Stimulated activated CD8-positive, alpha-beta memory T cell treated with anti-CD3 and anti-CD28 coated beads, Interleukin-12 subunit alpha, Interleukin-12 subunit beta, amount 100 ng/mL, for 24 hours (primary cell): ENCODE measurements around the gene LRRC37B.
A peak's percentile ranks its signal among the peaks of the same experiment; 100 is the strongest.
"Not testable (repeated sequence)": the region's sequence is repeated elsewhere in the genome, so short reads cannot be mapped to it uniquely, and the experiment has no call there.

Experiments
- DNase-seq: peaks from one replicate; pipeline ENCODE4 v3.0.0-alpha.2; 2020; ENCODE audit errors: extremely low read depth

LRRC37B gene

GRCh38 chr17:32041306-32041875, 34.2 kb downstream of the LRRC37B start:
- DNase-seq, result not testable (repeated sequence)

GRCh38 chr17:32042266-32042665, 35.1 kb downstream of the LRRC37B start:
- not testable (repeated sequence) for DNase-seq

GRCh38 chr17:32045611-32046010, 38.4 kb downstream of the LRRC37B start:
- not testable (repeated sequence) for DNase-seq

DNA sequence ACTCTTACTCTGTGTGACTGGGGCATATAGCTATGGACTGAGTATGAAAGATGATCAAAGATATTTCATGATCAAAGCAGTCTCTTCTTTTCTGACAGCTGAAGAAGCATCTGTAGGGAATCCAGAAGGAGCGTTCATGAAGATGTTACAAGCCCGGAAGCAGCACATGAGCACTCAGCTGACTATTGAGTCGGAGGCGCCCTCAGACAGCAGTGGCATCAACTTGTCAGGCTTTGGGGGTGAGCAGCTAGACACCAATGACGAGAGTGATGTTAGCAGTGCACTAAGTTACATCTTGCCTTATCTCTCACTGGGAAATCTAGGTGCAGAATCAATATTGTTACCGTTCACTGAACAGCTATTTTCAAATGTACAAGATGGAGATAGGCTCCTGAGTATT, 40.5 kb downstream of the LRRC37B start:
- DNase-seq, result not testable (repeated sequence)

GRCh38 chr17:32054985-32055384, 47.8 kb downstream of the LRRC37B start:
- DNase-seq, result not testable (repeated sequence)

GRCh38 chr17:32055425-32055824, 48.2 kb downstream of the LRRC37B start:
- DNase-seq, result not testable (repeated sequence)

DNA sequence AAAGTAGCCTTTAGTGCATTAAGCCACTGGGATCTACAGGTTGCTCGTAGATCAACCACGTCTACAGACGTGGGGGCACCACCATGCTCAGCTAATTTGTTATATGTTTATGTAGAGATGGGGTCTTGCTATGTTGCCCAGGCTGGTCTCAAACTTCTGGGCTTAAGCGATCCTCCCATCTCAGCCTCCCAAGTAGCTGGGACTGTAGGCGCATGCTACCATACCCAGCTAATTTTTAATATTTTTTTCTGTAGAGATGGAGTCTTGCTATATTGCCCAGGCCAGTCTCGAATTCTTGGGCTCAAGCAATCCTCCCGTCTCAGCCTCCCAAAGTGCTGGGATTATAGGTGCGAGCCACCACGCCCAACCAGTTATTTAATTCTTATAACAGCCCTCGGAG, 49.3 kb downstream of the LRRC37B start:
- DNase-seq, result not testable (repeated sequence)

DNA sequence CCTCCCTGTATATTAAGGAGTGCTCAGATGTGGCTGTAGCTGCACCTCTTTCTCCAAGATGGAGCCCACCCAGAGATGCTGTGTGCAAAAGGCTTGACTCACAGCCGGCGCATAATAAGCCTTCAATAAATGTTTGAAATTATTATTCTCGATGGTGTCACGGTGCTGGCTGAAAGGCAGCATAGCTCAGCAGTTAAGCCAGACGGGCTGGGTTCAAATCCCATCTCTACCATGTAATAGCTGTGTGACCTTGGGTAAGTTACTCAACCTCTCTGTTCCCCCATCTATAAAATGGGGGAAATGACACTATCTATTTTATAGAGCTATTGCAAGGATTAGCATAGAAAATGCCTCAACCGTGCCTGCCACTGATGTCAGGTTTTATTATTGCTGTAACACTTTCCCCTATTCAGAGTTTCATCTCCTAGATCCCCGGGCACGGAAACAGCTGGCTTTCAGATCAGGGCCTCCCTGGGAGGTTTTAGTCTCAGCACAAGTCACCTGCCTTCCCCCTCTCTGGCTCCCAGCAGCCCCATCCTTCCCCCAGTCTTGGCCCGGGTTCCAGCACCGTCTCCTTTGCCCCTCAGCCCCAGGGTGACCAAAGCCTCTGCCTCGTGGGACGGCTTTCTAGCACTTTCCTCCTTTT, 50.4 kb downstream of the LRRC37B start:
- not testable (repeated sequence) for DNase-seq

- DNase-seq, result not testable (repeated sequence)
These were observed 53.5 kb downstream of the LRRC37B start for GRCh38 chr17:32060695-32061094.

DNA sequence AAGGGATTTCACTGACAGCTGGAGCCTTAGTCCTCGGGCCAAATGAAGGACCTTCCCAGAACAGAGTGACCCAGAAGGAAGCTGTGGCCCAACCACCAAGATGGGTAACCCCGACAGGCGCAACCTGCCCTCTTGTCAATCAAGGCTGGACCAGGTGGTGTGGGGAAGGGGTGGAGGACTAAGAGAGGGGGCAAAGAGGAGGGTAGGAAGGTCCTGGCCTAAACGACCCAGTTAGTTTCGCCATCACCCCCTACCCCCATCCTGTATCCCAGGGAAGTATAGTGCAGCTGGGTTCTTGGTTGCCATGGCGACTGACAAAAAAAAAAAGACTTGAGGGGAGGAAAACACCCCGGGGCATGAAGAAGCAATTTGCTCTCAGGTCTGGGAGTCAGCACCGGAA, 54.7 kb downstream of the LRRC37B start:
- DNase-seq, result not testable (repeated sequence)

- not testable (repeated sequence) for DNase-seq
These were observed 56.9 kb downstream of the LRRC37B start for GRCh38 chr17:32064091-32064490.

GRCh38 chr17:32066123-32066680, 59.0 kb downstream of the LRRC37B start:
- DNase-seq, result not testable (repeated sequence)

GRCh38 chr17:32066863-32067642, 59.9 kb downstream of the LRRC37B start:
- DNase-seq, result peak; percentile 12

DNA sequence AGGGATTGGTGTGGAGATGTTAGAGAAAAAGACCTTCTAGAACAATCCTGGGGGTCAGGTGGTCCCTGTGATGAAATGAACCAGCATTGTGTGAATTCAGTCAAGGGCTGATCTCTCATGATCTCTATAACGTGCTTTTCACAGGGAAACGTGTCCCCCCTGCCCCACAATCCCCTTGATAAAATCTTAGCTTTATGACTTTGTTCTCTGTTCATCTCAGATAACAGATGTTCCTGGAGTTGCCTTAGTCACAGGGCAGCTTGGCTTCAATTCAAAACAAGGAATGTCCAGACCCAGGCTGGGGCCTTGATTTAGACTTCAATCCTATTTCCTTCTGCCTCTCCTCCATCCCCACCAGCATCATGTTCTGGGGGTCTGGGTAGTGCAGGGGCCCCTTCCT, 61.9 kb downstream of the LRRC37B start:
- DNase-seq, result not testable (repeated sequence)

GRCh38 chr17:32071961-32072360, 64.8 kb downstream of the LRRC37B start:
- not testable (repeated sequence) for DNase-seq

- DNase-seq, result not testable (repeated sequence)
These were observed 65.9 kb downstream of the LRRC37B start for GRCh38 chr17:32073131-32073530.

GRCh38 chr17:32079753-32080152, 72.6 kb downstream of the LRRC37B start:
- peak; percentile 26 for DNase-seq

- not testable (repeated sequence) for DNase-seq
These were observed 76.4 kb downstream of the LRRC37B start for GRCh38 chr17:32083550-32083979.

DNA sequence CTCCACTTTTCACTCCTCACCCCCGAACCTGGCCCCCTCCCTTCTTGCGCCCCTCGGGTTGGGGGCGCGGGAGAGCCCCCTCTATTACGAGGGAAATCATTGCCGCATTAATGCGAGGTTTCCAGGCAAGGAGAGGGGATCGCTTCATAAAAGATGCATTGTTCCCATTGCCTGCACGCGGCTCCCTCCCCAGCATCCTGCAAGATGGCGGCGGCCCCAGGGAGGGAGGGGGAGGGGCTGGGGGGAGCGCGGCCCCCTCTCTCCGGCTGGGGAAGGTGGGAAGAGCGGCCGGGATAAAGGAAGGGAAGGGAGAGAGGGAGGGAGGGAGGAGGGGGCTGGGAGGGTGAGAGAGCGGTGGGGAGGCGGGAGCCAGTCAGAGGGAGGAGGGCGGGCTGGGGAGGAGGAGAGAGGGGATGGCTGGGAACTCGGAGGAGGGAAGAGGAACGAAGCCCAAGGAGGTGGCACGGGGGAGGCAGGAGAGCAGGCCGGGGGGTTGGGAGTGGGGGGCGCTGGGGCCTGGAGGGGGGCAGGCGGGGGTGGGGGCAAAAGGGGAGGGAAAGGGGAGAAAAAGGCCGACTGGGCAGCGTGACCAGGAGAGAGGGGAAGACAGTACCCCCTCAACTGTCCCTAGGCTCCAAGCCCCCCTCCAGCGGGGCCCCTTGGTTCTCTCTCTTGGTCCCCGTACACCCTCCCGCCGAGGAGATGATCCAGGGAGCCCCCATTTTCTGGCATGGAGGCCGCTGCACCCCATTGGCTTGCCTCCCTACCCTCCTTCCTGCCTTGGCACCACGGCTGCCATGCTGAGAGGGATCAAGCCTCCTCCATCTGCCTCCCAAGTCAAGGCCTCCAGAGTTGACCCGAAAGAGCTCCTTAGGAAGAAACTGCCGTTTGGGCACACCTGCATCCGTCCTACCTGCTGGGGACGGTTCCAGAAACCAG, 77.1 kb downstream of the LRRC37B start:
- not testable (repeated sequence) for DNase-seq

- DNase-seq, result not testable (repeated sequence)
These were observed 78.0 kb downstream of the LRRC37B start for GRCh38 chr17:32084942-32085829.
